ENCODE data around the gene NR2C1.
"Not testable (repeated sequence)": the region's sequence is repeated elsewhere in the genome, so short reads cannot be mapped to it uniquely, and the experiment has no call there.

Gene NR2C1

DNA sequence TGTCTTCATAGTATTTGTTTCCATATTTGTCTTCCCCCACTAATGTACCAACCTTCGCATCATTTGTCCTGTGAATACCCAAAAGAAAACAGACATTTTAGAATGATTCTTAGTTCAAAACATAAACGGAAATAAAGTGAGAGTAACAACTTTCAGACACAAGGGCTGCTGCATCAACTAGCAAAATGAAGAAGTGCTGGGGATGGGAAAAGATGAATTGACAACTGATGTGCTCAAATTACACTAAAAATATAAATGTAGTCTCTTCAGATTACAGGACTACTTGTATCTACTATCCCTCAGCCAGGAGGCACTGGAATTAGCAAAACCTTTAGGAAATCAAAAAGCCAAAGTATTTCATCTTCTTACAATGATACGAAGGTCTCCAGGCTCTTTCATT, 70.7 kb downstream of the NR2C1 start:
- no peak for DNase-seq (ENCODE audit: low spot score)

DNA sequence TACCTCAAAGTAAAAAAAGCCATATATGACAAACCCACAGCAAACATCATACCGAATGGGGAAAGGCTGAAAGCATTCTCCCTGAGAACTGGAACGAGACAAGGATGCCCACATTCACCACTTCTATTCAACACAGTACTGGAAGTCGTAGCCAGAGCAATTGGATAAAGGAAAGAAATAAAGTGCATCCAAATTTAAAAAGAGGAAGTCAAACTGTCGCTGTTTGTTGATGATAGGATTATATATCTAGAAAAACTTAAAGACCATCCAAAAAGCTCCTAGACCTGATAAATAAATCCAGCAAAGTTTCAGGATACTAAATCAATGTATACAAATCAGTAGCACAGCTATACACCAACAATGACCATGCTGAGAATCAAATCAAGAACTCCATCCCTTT, 75.1 kb downstream of the NR2C1 start:
- DNase-seq (ENCODE audit: low spot score), result no peak

GRCh38 chr12:94997726-94998125, 75.7 kb downstream of the NR2C1 start:
- no peak for DNase-seq (ENCODE audit: low spot score)

- DNase-seq (ENCODE audit: low spot score), result no peak
Observed at GRCh38 chr12:94997061-94997460, 76.4 kb downstream of the NR2C1 start.

- DNase-seq (ENCODE audit: low spot score), result no peak
Observed at GRCh38 chr12:94994312-94994711, 79.1 kb downstream of the NR2C1 start.

DNA sequence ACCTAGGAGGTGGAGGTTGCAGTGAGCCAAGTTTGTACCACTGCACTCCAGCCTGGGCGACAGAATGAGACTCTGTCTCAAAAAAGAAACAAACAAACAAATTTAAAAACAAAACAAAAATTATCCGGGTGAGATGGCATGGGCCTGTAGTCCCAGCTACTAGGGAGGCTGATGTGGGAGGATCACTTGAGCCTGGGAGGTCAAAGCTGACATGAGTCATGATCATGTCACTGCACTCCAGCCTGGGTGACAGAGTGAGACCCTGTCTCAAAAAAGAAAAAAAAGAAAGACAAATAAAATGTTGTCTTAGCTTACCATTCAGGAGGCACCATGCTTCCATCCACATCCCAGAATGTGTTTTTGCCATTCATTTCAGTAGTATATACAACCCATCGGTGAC, 79.6 kb downstream of the NR2C1 start:
- DNase-seq (ENCODE audit: low spot score), result not testable (repeated sequence)

GRCh38 chr12:94990222-94990621, 83.2 kb downstream of the NR2C1 start:
- no peak for DNase-seq (ENCODE audit: low spot score)

- no peak for DNase-seq (ENCODE audit: low spot score)
Observed at GRCh38 chr12:94988471-94988870, 84.9 kb downstream of the NR2C1 start.

DNA sequence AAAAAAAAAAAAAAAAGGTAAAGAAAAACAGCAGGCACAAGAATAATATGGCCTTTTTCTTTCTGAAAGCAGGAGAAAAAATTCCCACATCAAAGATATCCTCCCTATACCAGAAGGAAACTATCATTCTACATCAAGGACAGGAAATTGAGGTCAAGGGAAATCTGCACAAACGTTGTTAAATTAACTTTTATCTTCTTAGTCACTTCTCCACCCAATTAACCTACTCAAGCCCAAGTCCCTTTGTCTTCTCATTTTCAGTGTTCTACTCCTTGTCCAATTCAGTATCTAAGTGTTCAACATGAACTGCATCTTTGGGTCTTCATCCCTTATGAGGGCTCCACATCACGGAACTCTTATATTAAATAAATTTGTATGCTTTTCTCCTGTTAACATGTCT, 85.6 kb downstream of the NR2C1 start:
- DNase-seq (ENCODE audit: low spot score), result no peak

DNA sequence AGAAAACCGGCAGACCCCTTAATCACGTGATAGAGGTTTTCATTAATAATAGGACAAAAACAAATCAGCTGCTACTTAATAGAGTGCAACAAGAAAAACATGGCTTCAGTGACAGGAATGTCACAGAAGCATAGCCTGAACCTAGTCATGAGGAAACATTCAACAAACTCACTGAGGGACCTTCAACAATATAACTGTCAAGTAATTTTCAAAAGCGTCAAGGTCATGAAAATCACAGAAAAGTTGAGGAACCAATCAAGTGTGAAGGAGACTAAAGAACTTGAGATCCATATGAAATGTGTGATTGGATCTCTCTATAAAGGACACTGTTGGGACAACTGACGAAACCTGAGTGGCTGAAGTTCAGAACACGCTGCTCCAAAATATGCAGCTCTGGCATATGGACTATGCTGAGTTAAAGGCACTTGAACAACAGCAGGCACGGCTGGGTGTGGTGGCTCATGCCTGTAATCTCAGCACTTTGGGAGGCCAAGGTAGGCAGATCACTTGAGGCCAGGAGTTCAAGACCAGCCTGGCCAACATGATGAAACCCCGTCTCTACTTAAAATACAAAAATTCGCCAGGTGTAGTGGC, 86.2 kb downstream of the NR2C1 start:
- no peak for DNase-seq (ENCODE audit: low spot score)

DNA sequence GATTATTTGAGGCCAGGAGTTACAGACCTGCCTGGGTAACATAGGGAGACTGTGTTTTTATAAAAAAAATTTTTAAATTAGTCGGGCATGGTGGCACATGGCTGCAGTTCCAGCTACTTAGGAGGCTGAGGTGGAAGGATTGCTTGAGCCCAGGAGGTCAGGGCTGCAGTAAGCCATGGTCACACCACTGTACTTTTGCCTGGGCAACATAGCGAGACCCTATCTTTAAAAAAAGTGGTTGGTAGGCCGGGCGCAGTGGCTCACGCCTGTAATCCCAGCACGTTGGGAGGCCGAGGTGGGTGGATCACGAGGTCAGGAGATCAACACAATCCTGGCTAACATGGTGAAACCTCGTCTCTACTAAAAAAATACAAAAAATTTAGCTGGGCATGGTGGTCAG, 88.3 kb downstream of the NR2C1 start:
- DNase-seq (ENCODE audit: low spot score), result not testable (repeated sequence)

DNA sequence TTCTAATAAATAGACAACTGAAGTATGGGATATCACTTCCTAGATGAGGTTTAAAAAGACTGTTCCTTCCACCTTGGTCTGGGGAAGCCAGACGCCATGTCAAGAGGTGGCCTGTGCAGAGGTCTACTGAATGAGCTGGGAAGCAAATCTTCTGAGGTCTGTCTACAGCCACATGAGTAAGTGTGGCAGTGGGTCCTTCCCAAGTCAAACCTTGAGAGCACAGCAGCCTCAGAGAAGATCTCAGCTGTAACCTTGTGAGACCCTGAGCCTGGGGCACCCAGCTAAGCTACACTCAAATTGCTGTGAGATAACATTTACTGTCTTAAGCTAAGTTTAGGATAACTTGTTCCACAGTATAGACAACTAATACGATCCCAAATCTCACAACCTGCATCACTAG, 90.1 kb downstream of the NR2C1 start:
- no peak for DNase-seq (ENCODE audit: low spot score)

- no peak for DNase-seq (ENCODE audit: low spot score)
Observed at GRCh38 chr12:94982456-94982855, 91.0 kb downstream of the NR2C1 start.

DNA sequence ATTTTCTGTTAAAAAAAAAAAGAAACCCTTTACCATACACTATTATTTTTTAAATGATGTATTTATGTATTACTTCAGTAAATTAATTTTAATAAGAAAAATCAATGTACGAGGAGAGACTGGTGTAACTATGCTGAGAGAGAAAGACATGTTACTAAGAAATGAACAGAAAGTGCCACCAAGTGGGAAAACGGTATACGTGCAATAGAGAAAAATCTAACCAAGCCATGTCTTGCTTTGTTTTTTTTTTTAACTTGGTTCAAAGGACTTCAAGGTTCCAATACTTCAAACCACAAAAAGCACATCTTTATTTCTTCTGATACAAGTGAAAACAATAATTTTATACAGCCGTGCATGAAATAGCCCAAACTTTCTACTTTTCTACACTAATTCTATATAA, 92.8 kb downstream of the NR2C1 start:
- no peak for DNase-seq (ENCODE audit: low spot score)

DNA sequence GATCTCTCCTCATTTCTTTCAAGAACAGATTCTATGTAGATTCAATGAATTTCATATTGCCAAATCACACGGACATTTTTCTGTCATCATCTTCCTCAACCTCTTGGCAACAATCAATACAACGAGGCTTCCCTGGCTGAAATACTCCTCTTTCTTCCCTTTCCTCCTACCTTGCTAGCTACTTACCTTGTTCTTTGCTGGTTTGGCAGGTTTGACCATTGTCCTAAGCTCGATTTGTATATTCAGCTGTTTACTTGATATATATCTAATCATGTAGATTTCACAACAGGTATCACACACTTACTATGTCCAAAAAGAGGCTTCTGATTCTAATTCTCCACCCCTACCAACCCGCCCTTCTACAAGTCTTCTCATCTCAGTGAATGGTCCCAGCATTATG, 93.5 kb downstream of the NR2C1 start:
- DNase-seq (ENCODE audit: low spot score), result no peak

DNA sequence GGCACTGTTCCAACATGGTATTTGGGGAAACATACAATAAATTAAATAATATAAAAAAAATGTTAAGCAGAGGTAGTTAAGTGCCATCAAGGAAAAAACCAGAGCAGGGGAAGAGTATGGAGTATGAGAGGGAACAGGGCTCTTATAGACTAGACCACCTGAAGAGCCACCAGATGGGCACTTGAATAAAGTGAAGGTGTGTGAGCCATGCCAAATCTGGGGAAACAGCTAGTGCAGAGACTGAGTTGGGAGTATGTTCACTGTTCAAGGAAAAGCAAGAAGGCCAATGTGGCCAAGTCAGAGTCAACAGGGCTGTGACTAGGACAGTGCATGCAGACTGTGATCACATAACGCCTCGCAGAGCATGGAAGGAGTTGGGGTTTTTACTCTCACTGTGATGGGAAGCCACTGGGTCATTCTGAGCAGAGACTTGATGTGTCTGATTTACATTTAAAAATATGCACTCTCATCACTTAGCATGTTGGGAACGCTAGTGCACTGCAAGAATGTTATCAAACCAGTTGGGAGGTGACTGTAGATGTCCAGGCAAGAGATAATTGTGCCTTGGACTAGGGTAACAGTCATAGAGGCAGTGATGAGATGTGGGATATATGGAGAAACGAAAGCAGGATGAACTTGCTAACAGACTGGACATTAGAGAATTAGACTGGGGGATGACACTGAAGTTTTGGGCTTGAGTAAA, 95.5 kb downstream of the NR2C1 start:
- DNase-seq (ENCODE audit: low spot score), result no peak

DNA sequence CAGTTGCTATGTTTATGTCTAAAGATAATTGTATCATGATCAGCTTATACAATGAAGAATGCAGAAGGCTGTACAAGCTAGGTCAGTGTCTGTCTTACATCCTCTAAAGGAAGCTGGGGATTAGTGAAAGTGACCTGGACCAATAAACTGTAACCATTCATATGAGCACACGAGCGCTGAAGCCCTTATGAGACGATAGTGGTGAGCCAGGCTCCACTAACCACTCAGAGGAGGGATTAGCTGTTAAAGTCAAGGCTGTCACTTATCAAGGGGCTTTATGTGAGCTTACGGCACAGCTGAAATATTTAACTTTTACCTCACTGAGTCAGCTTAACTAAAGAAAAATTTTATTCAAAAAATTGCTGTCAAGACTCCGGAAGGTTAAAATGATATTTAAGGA, 100.2 kb downstream of the NR2C1 start:
- no peak for DNase-seq (ENCODE audit: low spot score)

- DNase-seq (ENCODE audit: low spot score), result no peak
Observed at GRCh38 chr12:94972795-94973194, 100.6 kb downstream of the NR2C1 start.

DNA sequence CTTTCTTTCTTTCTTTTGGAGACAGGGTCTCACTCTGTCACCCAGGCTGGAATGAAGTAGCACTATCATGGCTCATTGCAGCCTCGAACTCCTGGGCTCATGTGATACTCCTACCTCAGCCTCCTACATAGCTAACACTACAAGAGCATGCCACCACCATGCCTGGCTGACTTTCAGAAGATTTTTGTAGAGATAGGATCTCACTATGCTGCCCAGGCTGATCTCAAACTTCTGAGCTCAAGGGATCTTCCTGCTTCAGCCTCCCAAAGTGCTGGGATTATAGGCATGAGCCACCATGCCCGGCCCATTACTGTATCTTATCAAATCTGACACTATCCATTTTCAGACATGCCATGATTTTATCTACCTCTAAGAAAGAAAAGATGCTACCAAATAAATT, 101.5 kb downstream of the NR2C1 start:
- no peak for DNase-seq (ENCODE audit: low spot score)

GRCh38 chr12:94970560-94970959, 102.9 kb downstream of the NR2C1 start:
- DNase-seq (ENCODE audit: low spot score), result no peak
